SW 1271 (cell line): Measurements from ENCODE around the gene HLA-DRA.

Experiments
- DNase-seq, 2 experiments: peaks; one replicate each; lab custom pipeline; 2025; lab: John Stamatoyannopoulos, UW

HLA-DRA gene

GRCh38 chr6:32439602-32440214, at the start of gene HLA-DRA:
TSS of gene HLA-DRA (plus strand) at chr6:32439887. CDS start at chr6:32439951, 64 bp downstream.
- peak in 1 of 2 experiments; percentile 53 for DNase-seq

GRCh38 chr6:32391505-32391904, 48.2 kb upstream of the HLA-DRA start:
- no peak for DNase-seq

GRCh38 chr6:32393665-32394420, 45.8 kb upstream of the HLA-DRA start:
- DNase-seq: peak in 1 of 2 experiments; percentile 22

GRCh38 chr6:32396028-32396427, 43.7 kb upstream of the HLA-DRA start:
- no peak for DNase-seq

- no peak for DNase-seq
Observed at GRCh38 chr6:32397252-32397920, 42.3 kb upstream of the HLA-DRA start.

GRCh38 chr6:32401284-32401963, 38.3 kb upstream of the HLA-DRA start:
- no peak for DNase-seq

GRCh38 chr6:32402812-32403211, 36.9 kb upstream of the HLA-DRA start:
- no peak for DNase-seq

GRCh38 chr6:32405656-32406055, 34.0 kb upstream of the HLA-DRA start:
- no peak for DNase-seq

- no peak for DNase-seq
Observed at GRCh38 chr6:32406197-32406596, 33.5 kb upstream of the HLA-DRA start.

GRCh38 chr6:32406857-32407256, 32.8 kb upstream of the HLA-DRA start, which contains the start of gene BTNL2:
TSS of gene BTNL2 (minus strand) at chr6:32407181. CDS start at chr6:32407123, 58 bp downstream.
- no peak for DNase-seq

- DNase-seq: no peak
Observed at GRCh38 chr6:32410906-32411305, 28.8 kb upstream of the HLA-DRA start.

GRCh38 chr6:32411566-32412327, 27.9 kb upstream of the HLA-DRA start:
- DNase-seq: no peak

- peak in 1 of 2 experiments; percentile 72 for DNase-seq
Observed at GRCh38 chr6:32413427-32414047, 26.1 kb upstream of the HLA-DRA start.

GRCh38 chr6:32415521-32416019, 24.1 kb upstream of the HLA-DRA start:
- peak; percentile 14 to 65 for DNase-seq

GRCh38 chr6:32416036-32416435, 23.7 kb upstream of the HLA-DRA start:
- DNase-seq: no peak

- no peak for DNase-seq
Observed at GRCh38 chr6:32424589-32425300, 14.9 kb upstream of the HLA-DRA start.

GRCh38 chr6:32426338-32426737, 13.3 kb upstream of the HLA-DRA start:
- DNase-seq: no peak

GRCh38 chr6:32427218-32427617, 12.5 kb upstream of the HLA-DRA start:
- no peak for DNase-seq

GRCh38 chr6:32427934-32428474, 11.7 kb upstream of the HLA-DRA start:
- no peak for DNase-seq

GRCh38 chr6:32430179-32430578, 9.5 kb upstream of the HLA-DRA start:
- no peak for DNase-seq
